AG09309 (cell line): ENCODE results near the gene SRR.

Experiments used
- DNase-seq: peaks from one replicate; pipeline ENCODE4 v3.0.0-alpha.2; 2010; ENCODE audit warnings: low read depth
- H3K4me3 ChIP-seq: 2 replicates; pipeline ENCODE4 v1.5.1; 2011; ENCODE audit warnings: mild to moderate bottlenecking, low read depth, low read length, moderate library complexity; ENCODE audit not compliant: control insufficient read depth
- TF ChIP-seq, protein P1 (sequence below): IDR thresholded peaks from 2 replicates; pipeline ENCODE4 v1.5.1; 2011; ENCODE audit warnings: mild to moderate bottlenecking, low read depth, low read length, inconsistent platforms; ENCODE audit not compliant: insufficient read depth, control insufficient read depth; ENCODE audit errors: missing control alignments

The SRR gene

DNA sequence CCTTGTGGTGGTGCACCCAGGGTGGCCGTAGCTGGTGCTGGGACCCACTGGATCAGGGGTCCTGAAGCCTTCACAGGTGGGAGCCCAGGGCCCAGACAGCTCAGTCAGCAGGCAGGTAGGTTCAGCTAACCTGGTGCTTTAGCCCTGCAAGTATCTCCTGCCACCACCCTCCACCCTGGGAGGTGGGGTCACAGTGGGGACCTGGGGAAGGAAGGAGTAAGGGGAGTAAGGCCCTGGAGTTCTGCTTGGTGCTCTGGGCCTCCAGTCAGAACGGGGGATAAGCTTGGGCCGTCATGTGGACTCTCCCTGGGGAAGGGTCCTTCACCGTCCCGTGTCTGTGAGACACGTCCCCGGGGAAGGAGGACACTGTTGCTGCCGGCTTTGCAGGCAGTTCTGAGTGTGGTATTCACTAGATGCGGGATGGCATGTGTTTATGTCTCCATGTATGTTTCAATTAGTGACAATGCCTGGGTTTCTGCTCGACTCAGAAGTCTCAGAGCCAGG, 54.2 kb downstream of the SRR start:
- no peak for DNase-seq
- TF ChIP-seq, protein P1, sequence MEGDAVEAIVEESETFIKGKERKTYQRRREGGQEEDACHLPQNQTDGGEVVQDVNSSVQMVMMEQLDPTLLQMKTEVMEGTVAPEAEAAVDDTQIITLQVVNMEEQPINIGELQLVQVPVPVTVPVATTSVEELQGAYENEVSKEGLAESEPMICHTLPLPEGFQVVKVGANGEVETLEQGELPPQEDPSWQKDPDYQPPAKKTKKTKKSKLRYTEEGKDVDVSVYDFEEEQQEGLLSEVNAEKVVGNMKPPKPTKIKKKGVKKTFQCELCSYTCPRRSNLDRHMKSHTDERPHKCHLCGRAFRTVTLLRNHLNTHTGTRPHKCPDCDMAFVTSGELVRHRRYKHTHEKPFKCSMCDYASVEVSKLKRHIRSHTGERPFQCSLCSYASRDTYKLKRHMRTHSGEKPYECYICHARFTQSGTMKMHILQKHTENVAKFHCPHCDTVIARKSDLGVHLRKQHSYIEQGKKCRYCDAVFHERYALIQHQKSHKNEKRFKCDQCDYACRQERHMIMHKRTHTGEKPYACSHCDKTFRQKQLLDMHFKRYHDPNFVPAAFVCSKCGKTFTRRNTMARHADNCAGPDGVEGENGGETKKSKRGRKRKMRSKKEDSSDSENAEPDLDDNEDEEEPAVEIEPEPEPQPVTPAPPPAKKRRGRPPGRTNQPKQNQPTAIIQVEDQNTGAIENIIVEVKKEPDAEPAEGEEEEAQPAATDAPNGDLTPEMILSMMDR = no peak

DNA sequence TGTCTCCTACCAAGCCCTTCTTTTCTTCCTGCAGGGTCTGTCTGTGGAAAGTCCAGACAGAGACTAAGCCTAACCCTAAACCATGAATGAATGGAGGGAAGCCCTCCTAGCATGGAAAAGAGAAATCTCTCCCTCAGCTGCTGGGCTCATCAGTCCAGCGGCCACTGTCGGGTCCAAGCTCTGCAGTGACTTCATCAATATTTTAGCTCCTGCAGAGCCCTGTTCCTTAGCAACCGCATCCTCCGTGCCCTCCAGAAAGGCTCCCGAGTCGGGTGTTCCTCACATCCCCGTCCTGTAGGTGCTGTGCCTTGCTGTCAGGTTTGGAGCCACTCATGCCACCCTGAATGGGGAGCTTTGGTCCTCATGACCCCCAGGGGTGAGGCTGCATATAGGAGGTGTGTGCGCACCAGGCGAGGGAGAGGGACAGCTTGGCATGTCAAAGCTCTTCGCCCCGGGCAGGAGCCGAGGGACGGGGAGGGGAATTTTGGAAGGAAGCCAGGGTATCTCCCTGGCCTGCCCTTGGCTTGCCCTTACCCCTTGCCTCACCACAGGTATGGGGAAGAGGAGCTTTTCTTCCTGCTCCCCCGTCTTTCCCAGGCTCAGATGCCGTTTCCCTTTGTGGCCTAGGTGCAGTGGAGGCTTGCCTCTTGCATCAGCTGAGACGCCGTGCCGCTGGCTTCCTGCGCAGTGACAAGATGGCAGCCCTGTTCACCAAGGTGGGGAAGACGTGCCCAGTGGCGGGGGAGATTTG, 57.4 kb downstream of the SRR start:
- no peak overlapping the region for H3K4me3 ChIP-seq
- no peak for DNase-seq
- TF ChIP-seq, protein P1 = no peak

More for the DNA sequence above, 54.2 kb downstream of the SRR start:
- no peak overlapping the region for H3K4me3 ChIP-seq

- TF ChIP-seq, protein P1 = no peak
- H3K4me3 ChIP-seq = no peak overlapping the region
- DNase-seq = no peak
Observed at GRCh38 chr17:2362016-2362415, 58.3 kb downstream of the SRR start.

DNA sequence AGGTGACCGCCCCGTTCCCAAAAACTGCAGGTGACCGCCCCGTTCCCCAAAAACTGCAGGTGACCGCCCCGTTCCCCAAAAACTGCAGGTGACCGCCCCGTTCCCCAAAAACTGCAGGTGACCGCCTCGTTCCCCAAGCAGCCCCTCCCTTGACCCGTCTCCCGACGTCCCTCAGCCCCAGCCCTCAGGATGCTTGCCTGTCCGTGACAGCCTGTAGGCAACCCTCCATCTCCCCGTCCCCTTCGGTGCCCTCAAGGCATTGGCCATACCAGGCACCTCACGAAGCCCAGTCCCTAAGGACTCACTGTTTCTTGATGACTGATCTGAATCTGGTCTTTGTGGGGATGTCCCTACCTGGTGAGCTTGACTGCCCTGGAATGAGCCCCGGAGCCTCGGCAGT, 58.7 kb downstream of the SRR start:
- no peak for DNase-seq
- TF ChIP-seq, protein P1 = no peak
- H3K4me3 ChIP-seq = no peak overlapping the region

DNA sequence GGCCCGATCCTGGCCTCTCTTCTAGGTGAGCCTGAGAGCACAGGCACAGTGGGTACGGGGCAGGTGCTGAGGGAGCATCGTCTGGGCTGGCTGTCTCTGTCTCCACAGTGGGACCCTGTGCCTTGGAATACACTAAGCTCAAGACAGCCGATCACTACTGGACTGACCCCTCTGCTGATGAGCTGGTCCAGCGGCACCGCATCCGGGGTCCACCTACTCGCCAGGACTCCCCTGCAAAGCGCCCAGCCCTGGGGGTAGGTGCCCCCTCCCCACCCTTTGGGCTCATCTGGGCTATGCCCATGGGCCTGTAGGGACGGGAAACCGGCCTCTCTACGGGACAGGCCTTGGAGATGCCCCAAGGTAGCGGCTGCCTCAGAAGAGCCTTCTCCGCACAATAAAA, 59.1 kb downstream of the SRR start:
- H3K4me3 ChIP-seq = no peak overlapping the region
- DNase-seq = no peak
- TF ChIP-seq, protein P1 = no peak

GRCh38 chr17:2363318-2363717, 59.6 kb downstream of the SRR start:
- no peak for DNase-seq
- TF ChIP-seq, protein P1 = no peak
- H3K4me3 ChIP-seq = no peak overlapping the region
